Keratinocyte (primary cell): ENCODE data around the gene MZT1.

ENCODE experiments used
- CTCF ChIP-seq, 3 experiments: IDR thresholded peaks in 1 of 3; conservative IDR thresholded peaks in 1 of 3; optimal IDR thresholded peaks in 1 of 3; 2 replicates in 2 of 3; 3 replicates in 1 of 3; pipeline versions ENCODE3 to v1.5.1; 2011; ENCODE audit warnings: low read length in 3 of 3, mild to moderate bottlenecking in 3 of 3, moderate library complexity in 2 of 3, control low read depth in 1 of 3, inconsistent platforms in 1 of 3; ENCODE audit not compliant: insufficient read depth in 2 of 3; ENCODE audit errors: extremely low read depth in 1 of 3
- EZH2 ChIP-seq: IDR thresholded peaks from one replicate; pipeline ENCODE4 v1.6.1; 2012; ENCODE audit warnings: inconsistent platforms, mild to moderate bottlenecking, low read length, moderate library complexity

GRCh38 chr13:72727417-72728289, at the start of gene MZT1, which contains the start of gene BORA:
- no peak for TF ChIP-seq CTCF (optimal IDR thresholded peaks at IDR 0.05 in 1 of 3, IDR thresholded peaks at IDR 0.05 in 1 of 3, conservative IDR thresholded peaks at IDR 0.05 in 1 of 3; ENCODE audit: extremely low read depth in 1 of 3, insufficient read depth in 2 of 3, low read length in 3 of 3)
- TF ChIP-seq EZH2 = no peak
